Measurements from ENCODE around the gene ERGIC1. TPM values are rescaled to one million over a fixed set of nuclear protein-coding genes. Genes with fewer than 3 reads are reported as not detected.
A peak's percentile ranks its signal among the peaks of the same experiment; 100 is the strongest.

ERGIC1 gene
- polyA plus RNA-seq, 1 donor from 2014 or later: 59.1 TPM

DNA sequence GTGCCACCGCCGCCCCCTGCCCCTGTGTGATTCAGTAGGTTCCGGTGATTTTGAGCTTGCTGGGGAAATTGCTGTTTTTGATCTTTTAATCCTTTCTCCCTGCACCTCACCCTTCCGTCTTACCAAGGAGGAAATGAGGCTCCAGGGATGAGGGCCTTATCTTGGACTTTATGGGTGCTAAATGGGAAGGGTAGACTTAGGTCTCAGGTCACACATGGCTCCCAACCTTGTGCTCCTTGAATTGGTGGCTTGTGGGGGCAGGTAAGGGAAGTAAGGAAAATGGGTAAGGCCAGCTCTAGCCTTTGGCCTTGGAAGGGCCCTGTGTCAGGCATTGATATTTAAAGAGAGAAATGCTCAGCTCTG, 1.9 kb downstream of the ERGIC1 start:
- H3K79me2 ChIP-seq (replicated peaks; ENCODE audit: insufficient read depth, low read length): peaks cover 24% of the 10 kb centered on the region
- no peaks in the 10 kb centered on the region for H4K20me1 ChIP-seq (ENCODE audit: insufficient read depth)
- no peak overlapping the region for H3K4me2 ChIP-seq (ENCODE audit: low read length)
- no peaks in the 10 kb centered on the region for H3K36me3 ChIP-seq (ENCODE audit: insufficient read depth, low read length)
- no peaks in the 10 kb centered on the region for H3F3A ChIP-seq (ENCODE audit: insufficient read depth, low read length, poor library complexity, severe bottlenecking)
- no peak overlapping the region for H3K9ac ChIP-seq (ENCODE audit: low read length)
- H2AFZ ChIP-seq (ENCODE audit: low read depth, low read length): no peak overlapping the region
- H3K27me3 ChIP-seq (ENCODE audit: insufficient read depth, low read depth, low read length): no peaks in the 10 kb centered on the region
- no peaks in the 10 kb centered on the region for H3K9me3 ChIP-seq (ENCODE audit: low read length)
- no peaks in the 10 kb centered on the region for H3K9me2 ChIP-seq (ENCODE audit: insufficient read depth, low read length)
- H3K4me3 ChIP-seq (ENCODE audit: low read length): peak overlapping the region; percentile 88
- TF ChIP-seq, protein P1, sequence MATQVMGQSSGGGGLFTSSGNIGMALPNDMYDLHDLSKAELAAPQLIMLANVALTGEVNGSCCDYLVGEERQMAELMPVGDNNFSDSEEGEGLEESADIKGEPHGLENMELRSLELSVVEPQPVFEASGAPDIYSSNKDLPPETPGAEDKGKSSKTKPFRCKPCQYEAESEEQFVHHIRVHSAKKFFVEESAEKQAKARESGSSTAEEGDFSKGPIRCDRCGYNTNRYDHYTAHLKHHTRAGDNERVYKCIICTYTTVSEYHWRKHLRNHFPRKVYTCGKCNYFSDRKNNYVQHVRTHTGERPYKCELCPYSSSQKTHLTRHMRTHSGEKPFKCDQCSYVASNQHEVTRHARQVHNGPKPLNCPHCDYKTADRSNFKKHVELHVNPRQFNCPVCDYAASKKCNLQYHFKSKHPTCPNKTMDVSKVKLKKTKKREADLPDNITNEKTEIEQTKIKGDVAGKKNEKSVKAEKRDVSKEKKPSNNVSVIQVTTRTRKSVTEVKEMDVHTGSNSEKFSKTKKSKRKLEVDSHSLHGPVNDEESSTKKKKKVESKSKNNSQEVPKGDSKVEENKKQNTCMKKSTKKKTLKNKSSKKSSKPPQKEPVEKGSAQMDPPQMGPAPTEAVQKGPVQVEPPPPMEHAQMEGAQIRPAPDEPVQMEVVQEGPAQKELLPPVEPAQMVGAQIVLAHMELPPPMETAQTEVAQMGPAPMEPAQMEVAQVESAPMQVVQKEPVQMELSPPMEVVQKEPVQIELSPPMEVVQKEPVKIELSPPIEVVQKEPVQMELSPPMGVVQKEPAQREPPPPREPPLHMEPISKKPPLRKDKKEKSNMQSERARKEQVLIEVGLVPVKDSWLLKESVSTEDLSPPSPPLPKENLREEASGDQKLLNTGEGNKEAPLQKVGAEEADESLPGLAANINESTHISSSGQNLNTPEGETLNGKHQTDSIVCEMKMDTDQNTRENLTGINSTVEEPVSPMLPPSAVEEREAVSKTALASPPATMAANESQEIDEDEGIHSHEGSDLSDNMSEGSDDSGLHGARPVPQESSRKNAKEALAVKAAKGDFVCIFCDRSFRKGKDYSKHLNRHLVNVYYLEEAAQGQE (IDR thresholded peaks at IDR 0.05; ENCODE audit: borderline replicate concordance): no peak
- TF ChIP-seq POLR2AphosphoS5 (IDR thresholded peaks at IDR 0.05) (no peak), EP300 (conservative IDR thresholded peaks at IDR 0.05; ENCODE audit: poor library complexity, severe bottlenecking) (no peak), SMC3 (conservative IDR thresholded peaks at IDR 0.05; ENCODE audit: poor library complexity) (no peak)
- no peak overlapping the region for H3K27ac ChIP-seq (ENCODE audit: low read length)

DNA sequence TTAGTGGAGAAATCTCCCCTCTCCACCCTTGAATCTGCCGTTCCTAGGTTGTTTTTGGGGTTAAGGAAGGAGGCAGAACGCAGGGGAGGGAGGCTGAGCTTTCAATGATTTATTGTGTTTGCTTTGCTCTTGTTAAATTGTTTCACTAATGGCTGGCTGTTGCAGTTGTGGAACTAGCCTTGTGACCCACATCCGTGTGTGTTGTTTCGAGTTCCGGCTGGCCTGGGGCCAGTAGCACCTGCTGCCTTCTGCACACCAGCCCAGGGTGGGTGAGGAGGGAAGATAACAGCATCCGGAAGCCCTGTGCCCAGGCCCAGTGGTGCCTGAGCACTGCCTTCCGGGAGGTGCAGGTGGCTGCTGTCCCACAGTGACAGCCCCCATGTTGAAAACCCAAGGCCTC, 3.6 kb downstream of the ERGIC1 start:
- H4K20me1 ChIP-seq (ENCODE audit: insufficient read depth): no peaks in the 10 kb centered on the region

More for the DNA sequence above, 3.6 kb downstream of the ERGIC1 start:
- no peak overlapping the region for H3K9ac ChIP-seq (ENCODE audit: low read length)
- no peaks in the 10 kb centered on the region for H3F3A ChIP-seq (ENCODE audit: insufficient read depth, low read length, poor library complexity, severe bottlenecking)
- no peak overlapping the region for H3K27ac ChIP-seq (ENCODE audit: low read length)
- no peaks in the 10 kb centered on the region for H3K9me2 ChIP-seq (ENCODE audit: insufficient read depth, low read length)
- H3K9me3 ChIP-seq (ENCODE audit: low read length): no peaks in the 10 kb centered on the region
- H3K27me3 ChIP-seq (ENCODE audit: insufficient read depth, low read depth, low read length): no peaks in the 10 kb centered on the region
- no peak overlapping the region for H3K4me2 ChIP-seq (ENCODE audit: low read length)
- H2AFZ ChIP-seq (ENCODE audit: low read depth, low read length): no peak overlapping the region
- no peak overlapping the region for H3K4me3 ChIP-seq (ENCODE audit: low read length)
- H3K79me2 ChIP-seq (replicated peaks; ENCODE audit: insufficient read depth, low read length): peaks cover 24% of the 10 kb centered on the region
- TF ChIP-seq MXI1 (conservative IDR thresholded peaks at IDR 0.05; ENCODE audit: poor library complexity, severe bottlenecking): no peak
- no peak for TF ChIP-seq EP300 (conservative IDR thresholded peaks at IDR 0.05; ENCODE audit: poor library complexity, severe bottlenecking)
- no peak for TF ChIP-seq POLR2AphosphoS5 (IDR thresholded peaks at IDR 0.05)
- no peak for TF ChIP-seq RAD21 (conservative IDR thresholded peaks at IDR 0.05)
- TF ChIP-seq, protein P2, sequence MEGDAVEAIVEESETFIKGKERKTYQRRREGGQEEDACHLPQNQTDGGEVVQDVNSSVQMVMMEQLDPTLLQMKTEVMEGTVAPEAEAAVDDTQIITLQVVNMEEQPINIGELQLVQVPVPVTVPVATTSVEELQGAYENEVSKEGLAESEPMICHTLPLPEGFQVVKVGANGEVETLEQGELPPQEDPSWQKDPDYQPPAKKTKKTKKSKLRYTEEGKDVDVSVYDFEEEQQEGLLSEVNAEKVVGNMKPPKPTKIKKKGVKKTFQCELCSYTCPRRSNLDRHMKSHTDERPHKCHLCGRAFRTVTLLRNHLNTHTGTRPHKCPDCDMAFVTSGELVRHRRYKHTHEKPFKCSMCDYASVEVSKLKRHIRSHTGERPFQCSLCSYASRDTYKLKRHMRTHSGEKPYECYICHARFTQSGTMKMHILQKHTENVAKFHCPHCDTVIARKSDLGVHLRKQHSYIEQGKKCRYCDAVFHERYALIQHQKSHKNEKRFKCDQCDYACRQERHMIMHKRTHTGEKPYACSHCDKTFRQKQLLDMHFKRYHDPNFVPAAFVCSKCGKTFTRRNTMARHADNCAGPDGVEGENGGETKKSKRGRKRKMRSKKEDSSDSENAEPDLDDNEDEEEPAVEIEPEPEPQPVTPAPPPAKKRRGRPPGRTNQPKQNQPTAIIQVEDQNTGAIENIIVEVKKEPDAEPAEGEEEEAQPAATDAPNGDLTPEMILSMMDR (IDR thresholded peaks at IDR 0.05; ENCODE audit: poor library complexity, severe bottlenecking): no peak
- no peak for TF ChIP-seq EZH2 (IDR thresholded peaks at IDR 0.05; ENCODE audit: borderline replicate concordance, insufficient read depth, low read length, poor library complexity, severe bottlenecking)
- TF ChIP-seq TAF1 (IDR thresholded peaks at IDR 0.05; ENCODE audit: low read depth): no peak
- TF ChIP-seq, protein P1 (IDR thresholded peaks at IDR 0.05; ENCODE audit: borderline replicate concordance): no peak
- TF ChIP-seq SMC3 (conservative IDR thresholded peaks at IDR 0.05; ENCODE audit: poor library complexity): no peak
- no peaks in the 10 kb centered on the region for H3K36me3 ChIP-seq (ENCODE audit: insufficient read depth, low read length)
